B cell (primary cell): ENCODE data around the gene PDLIM4. TPM values are rescaled to one million over a fixed set of nuclear protein-coding genes. Genes with fewer than 3 reads are reported as not detected.

Experiments used
- ATAC-seq: fragments of 200-7000 bp; cut with Tn5 transposase; one replicate; pipeline ENCODE4 v1.10.0; 2021; ENCODE audit warnings: low read depth, mild to moderate bottlenecking, moderate number of reproducible peaks, moderate library complexity
- CTCF ChIA-PET: fragments of 350-600 bp; sonication (Branson Sonifier 250); formaldehyde crosslinking; loops from one replicate; lab custom pipeline; 2021; ENCODE audit warnings: antibody characterized with exemption, inconsistent platforms; lab: Charles Lee
- POLR2A ChIA-PET: fragments of 350-600 bp; sonication (Branson Sonifier 250); formaldehyde crosslinking; loops from one replicate; lab custom pipeline; 2021; ENCODE audit warnings: antibody characterized with exemption; lab: Charles Lee
- DNase-seq: peaks from one replicate; pipeline ENCODE4 v3.0.0; 2013
- H2AFZ ChIP-seq: 2 replicates; pipeline ENCODE4 v1.6.1; 2012; ENCODE audit warnings: mild to moderate bottlenecking, low read depth, low read length; ENCODE audit not compliant: insufficient read depth, poor library complexity, severe bottlenecking
- H3K27ac ChIP-seq, 2 donors: 1 replicate in 1 of 2; 2 replicates in 1 of 2; pipeline ENCODE4 v1.5.1; 2012 to 2013; ENCODE audit warnings: low read length in 2 of 2, mild to moderate bottlenecking in 2 of 2, moderate library complexity in 1 of 2
- H3K27me3 ChIP-seq, 4 experiments: fragments of 200-600 bp in 1 of 4; sonication (generic) in 1 of 4; replicated peaks in 1 of 4; 1 replicate in 2 of 4; 2 replicates in 2 of 4; pipeline versions ENCODE4 v1.6.1 to v1.7.0; 2013 to 2016; ENCODE audit warnings: low read length in 3 of 4, mild to moderate bottlenecking in 2 of 4, mixed read lengths in 1 of 4, moderate library complexity in 1 of 4; ENCODE audit not compliant: insufficient read depth in 4 of 4, control insufficient read depth in 3 of 4; ENCODE audit errors: control extremely low read depth in 1 of 4
- H3K36me3 ChIP-seq, 2 experiments: replicated peaks in 1 of 2; 1 replicate in 1 of 2; 2 replicates in 1 of 2; pipeline versions ENCODE4 v1.6.1 to v1.7.1; 2013; ENCODE audit warnings: low read length in 1 of 2; ENCODE audit not compliant: insufficient read depth in 2 of 2, control insufficient read depth in 1 of 2; ENCODE audit errors: control extremely low read depth in 1 of 2, extremely low read depth in 1 of 2
- H3K4me1 ChIP-seq, 2 donors: fragments of 200-600 bp in 1 of 2; sonication (generic) in 1 of 2; 1 replicate in 1 of 2; 2 replicates in 1 of 2; pipeline versions ENCODE4 v1.5.1 to v1.6.1; 2013 to 2017; ENCODE audit warnings: low read length in 2 of 2; ENCODE audit not compliant: control insufficient read depth in 2 of 2, insufficient read depth in 2 of 2
- H3K4me2 ChIP-seq: replicated peaks from 2 replicates; pipeline ENCODE3; 2012; ENCODE audit warnings: mild to moderate bottlenecking, low read depth, low read length; ENCODE audit not compliant: poor library complexity, severe bottlenecking
- H3K4me3 ChIP-seq, 5 experiments: fragments of 200-600 bp in 1 of 5; sonication (generic) in 1 of 5; 1 replicate in 3 of 5; 2 replicates in 2 of 5; pipeline versions ENCODE4 v1.5.1 to v1.7.0; 2011 to 2016; ENCODE audit warnings: low read length in 4 of 5, mild to moderate bottlenecking in 4 of 5, low read depth in 2 of 5, control low read depth in 1 of 5, moderate library complexity in 1 of 5; ENCODE audit not compliant: insufficient read depth in 1 of 5; ENCODE audit errors: control extremely low read depth in 1 of 5, extremely low read depth in 1 of 5
- H3K79me2 ChIP-seq: fragments of 200-600 bp; sonication (generic); one replicate; pipeline ENCODE4 v1.6.0; 2016; ENCODE audit warnings: low read length; ENCODE audit not compliant: control insufficient read depth, insufficient read depth
- H3K9ac ChIP-seq: fragments of 200-600 bp; sonication (generic); 2 replicates; pipeline ENCODE4 v1.6.1; 2017; ENCODE audit warnings: mild to moderate bottlenecking, low read length, moderate library complexity
- H3K9me3 ChIP-seq, 3 donors: one replicate each; pipeline versions ENCODE4 v1.6.1 to v1.7.1; 2013; ENCODE audit warnings: low read length in 2 of 3; ENCODE audit not compliant: control insufficient read depth in 2 of 3, insufficient read depth in 1 of 3; ENCODE audit errors: control extremely low read depth in 1 of 3
- H4K20me1 ChIP-seq: 2 replicates; pipeline ENCODE4 v1.6.0; 2012; ENCODE audit warnings: mild to moderate bottlenecking, low read length; ENCODE audit not compliant: insufficient read depth, control insufficient read depth, poor library complexity, severe bottlenecking
- H3K27ac Mint-ChIP-seq: one replicate; pipeline ENCODE4 v1.8.0; 2021; ENCODE audit warnings: mixed read lengths
- H3K27me3 Mint-ChIP-seq: one replicate; pipeline ENCODE4 v1.8.0; 2021; ENCODE audit warnings: mixed read lengths
- H3K4me1 Mint-ChIP-seq: one replicate; pipeline ENCODE4 v1.8.0; 2021; ENCODE audit warnings: mixed read lengths
- H3K4me3 Mint-ChIP-seq: one replicate; pipeline ENCODE4 v1.8.0; 2021; ENCODE audit warnings: mixed read lengths
- H3K9me3 Mint-ChIP-seq: one replicate; pipeline ENCODE4 v1.8.0; 2022; ENCODE audit warnings: mixed read lengths; ENCODE audit not compliant: insufficient read depth
- EZH2 ChIP-seq: IDR thresholded peaks from 2 replicates; pipeline ENCODE4 v1.6.1; 2012; ENCODE audit warnings: borderline replicate concordance, low read depth, mild to moderate bottlenecking, moderate library complexity, low read length; ENCODE audit not compliant: insufficient read depth, poor library complexity, severe bottlenecking
- WGBS: methylation state at CpG from one replicate; pipeline ENCODE4 v1.1.5; 2013; ENCODE audit warnings: missing lambda C conversion rate; ENCODE audit not compliant: insufficient coverage; 5-methylcytosine and 5-hydroxymethylcytosine counted together
- intact Hi-C: fragments of 100-400 bp; cut with micrococcal nuclease; formaldehyde crosslinking; loops from one replicate; pipeline ENCODE4 v1.10.0; 2022
- polyA plus RNA-seq: library from polyadenylated mRNA; depleted of rRNA; stranded (reverse); fragments of >200 nt; gene quantifications from 2 replicates; pipeline ENCODE4 v1.2.3, GENCODE V29; 2012
- total RNA-seq, 2 donors: library from RNA; stranded (reverse); fragments of 120-200 nt in 1 of 2; gene quantifications; 1 replicate in 1 of 2; 2 replicates in 1 of 2; pipeline versions ENCODE4 v1.2.3 to v1.2.4, GENCODE V29; 2013 to 2022
- TF ChIP-seq, protein P1 (sequence below): fragments of 200-600 bp; IDR thresholded peaks from one replicate; pipeline ENCODE4 v1.8.0; 2022; ENCODE audit warnings: antibody characterized with exemption, mild to moderate bottlenecking

Gene PDLIM4
- total and polyA plus RNA-seq, 2 donors (not counting 1 experiment from before 2014, with no cell fraction given) = not detected

- POLR2A ChIA-PET = no interaction called here
- 68% methylated on average over 3 of the region's 3 CpGs for WGBS
- no peaks in the 10 kb centered on the region for H4K20me1 ChIP-seq
- no peak overlapping the region for H3K4me3 ChIP-seq
- Mint-ChIP-seq H3K4me3 (no peak overlapping the region), H3K27me3 (peaks cover 4% of the 10 kb centered on the region), H3K27ac (no peak overlapping the region), H3K9me3 (peaks cover 13% of the 10 kb centered on the region), H3K4me1 (no peaks in the 10 kb centered on the region)
- H3K27me3 ChIP-seq = peaks cover 0 to 6% (median 2%) of the 10 kb centered on the region in 4 experiments
- CTCF ChIA-PET = interaction anchor here (1.3 kb wide), 1 partner anchor 8 kb away, joined by 4 read pairs; no protein-coding TSS in a partner anchor
- H3K79me2 ChIP-seq = no peaks in the 10 kb centered on the region
- DNase-seq (no peak), ATAC-seq (no peak)
- peaks cover 0 to 31% (median 31%) of the 10 kb centered on the region in 3 donors for H3K9me3 ChIP-seq
- no peak overlapping the region for H3K4me2 ChIP-seq
- intact Hi-C loops = no loop called here
- no peaks in the 10 kb centered on the region for H3K36me3 ChIP-seq
- H3K9ac ChIP-seq = no peak overlapping the region
- H3K27ac ChIP-seq = no peak overlapping the region
- no peak overlapping the region for H2AFZ ChIP-seq
- no peaks in the 10 kb centered on the region for H3K4me1 ChIP-seq
- TF ChIP-seq EZH2 = no peak
- TF ChIP-seq, protein P1, sequence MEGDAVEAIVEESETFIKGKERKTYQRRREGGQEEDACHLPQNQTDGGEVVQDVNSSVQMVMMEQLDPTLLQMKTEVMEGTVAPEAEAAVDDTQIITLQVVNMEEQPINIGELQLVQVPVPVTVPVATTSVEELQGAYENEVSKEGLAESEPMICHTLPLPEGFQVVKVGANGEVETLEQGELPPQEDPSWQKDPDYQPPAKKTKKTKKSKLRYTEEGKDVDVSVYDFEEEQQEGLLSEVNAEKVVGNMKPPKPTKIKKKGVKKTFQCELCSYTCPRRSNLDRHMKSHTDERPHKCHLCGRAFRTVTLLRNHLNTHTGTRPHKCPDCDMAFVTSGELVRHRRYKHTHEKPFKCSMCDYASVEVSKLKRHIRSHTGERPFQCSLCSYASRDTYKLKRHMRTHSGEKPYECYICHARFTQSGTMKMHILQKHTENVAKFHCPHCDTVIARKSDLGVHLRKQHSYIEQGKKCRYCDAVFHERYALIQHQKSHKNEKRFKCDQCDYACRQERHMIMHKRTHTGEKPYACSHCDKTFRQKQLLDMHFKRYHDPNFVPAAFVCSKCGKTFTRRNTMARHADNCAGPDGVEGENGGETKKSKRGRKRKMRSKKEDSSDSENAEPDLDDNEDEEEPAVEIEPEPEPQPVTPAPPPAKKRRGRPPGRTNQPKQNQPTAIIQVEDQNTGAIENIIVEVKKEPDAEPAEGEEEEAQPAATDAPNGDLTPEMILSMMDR = no peak
Measured at GRCh38 chr5:132243366-132243977, 14.0 kb upstream of the PDLIM4 start.

GRCh38 chr5:132245593-132245992, 11.9 kb upstream of the PDLIM4 start:
- Mint-ChIP-seq H3K27ac (no peak overlapping the region), H3K9me3 (peaks cover 13% of the 10 kb centered on the region)
- no CpG with 5 or more reads among the region's 1 CpG for WGBS

More at GRCh38 chr5:132245593-132245992, 11.9 kb upstream of the PDLIM4 start:
- no peak overlapping the region for H3K4me2 ChIP-seq
- H3K4me1 ChIP-seq = no peaks in the 10 kb centered on the region
- no peak overlapping the region for H3K4me3 ChIP-seq
- H4K20me1 ChIP-seq = no peaks in the 10 kb centered on the region
- peaks cover 0 to 6% (median 2%) of the 10 kb centered on the region in 4 experiments for H3K27me3 ChIP-seq
- no peak overlapping the region for H2AFZ ChIP-seq
- intact Hi-C loops = no loop called here
- no peak for DNase-seq
- Mint-ChIP-seq H3K4me1 (no peaks in the 10 kb centered on the region), H3K27me3 (peaks cover 4% of the 10 kb centered on the region), H3K4me3 (no peak overlapping the region)
- TF ChIP-seq EZH2 = no peak
- TF ChIP-seq, protein P1 = no peak
- ATAC-seq = no peak
- no peak overlapping the region for H3K9ac ChIP-seq
- no peaks in the 10 kb centered on the region for H3K79me2 ChIP-seq
- H3K9me3 ChIP-seq = peaks cover 0 to 31% (median 31%) of the 10 kb centered on the region in 3 donors
- POLR2A ChIA-PET = no interaction called here
- no peaks in the 10 kb centered on the region for H3K36me3 ChIP-seq
- no peak overlapping the region for H3K27ac ChIP-seq
- CTCF ChIA-PET = no interaction called here
